GM15510 (cell line): ENCODE data around the gene ZNF316.
A peak's percentile ranks its signal among the peaks of the same experiment; 100 is the strongest.

Source experiments
- POLR2A ChIP-seq: IDR thresholded peaks from 3 replicates; pipeline ENCODE4 v1.6.1; 2011; ENCODE audit warnings: borderline replicate concordance; ENCODE audit not compliant: insufficient read length; ENCODE audit errors: extremely low read depth

Gene ZNF316

GRCh38 chr7:6636741-6637543 lies at the start of gene ZNF316:
ZNF316 (plus strand) TSS chr7:6637318; CDS start chr7:6642410, 5,092 bp downstream.
- peak; percentile 73 for TF ChIP-seq POLR2A

GRCh38 chr7:6588566-6588965 lies 48.6 kb upstream of the ZNF316 start:
- no peak for TF ChIP-seq POLR2A

GRCh38 chr7:6589151-6589828 lies 47.8 kb upstream of the ZNF316 start:
- TF ChIP-seq POLR2A = no peak

GRCh38 chr7:6589829-6590644 lies 47.1 kb upstream of the ZNF316 start, which contains the start of gene INTS15:
INTS15 (plus strand) TSS chr7:6590021; CDS start chr7:6590284, 263 bp downstream.
- peak; percentile 94 for TF ChIP-seq POLR2A

GRCh38 chr7:6590645-6591110 lies 46.4 kb upstream of the ZNF316 start:
- no peak for TF ChIP-seq POLR2A

- TF ChIP-seq POLR2A = no peak
Measured at GRCh38 chr7:6600093-6600492, 37.0 kb upstream of the ZNF316 start.

GRCh38 chr7:6604458-6604857 lies 32.7 kb upstream of the ZNF316 start:
- no peak for TF ChIP-seq POLR2A

GRCh38 chr7:6606866-6607583 lies 30.1 kb upstream of the ZNF316 start:
- no peak for TF ChIP-seq POLR2A

GRCh38 chr7:6607651-6608051 lies 29.5 kb upstream of the ZNF316 start:
- no peak for TF ChIP-seq POLR2A

- no peak for TF ChIP-seq POLR2A
Measured at GRCh38 chr7:6608081-6608480, 29.0 kb upstream of the ZNF316 start.

- no peak for TF ChIP-seq POLR2A
Measured at GRCh38 chr7:6608794-6609193, 28.3 kb upstream of the ZNF316 start.

- TF ChIP-seq POLR2A = no peak
Measured at GRCh38 chr7:6612819-6613218, 24.3 kb upstream of the ZNF316 start.

GRCh38 chr7:6613706-6614105 lies 23.4 kb upstream of the ZNF316 start:
- no peak for TF ChIP-seq POLR2A
